T-helper 2 cell treated with Interferon-gamma antibody and Interleukin-4, amounts not matched to agents 100 ng/mL and 5 ng/mL, for 36 hours (primary cell): ENCODE results near the gene TSPO2. TPM values are rescaled to one million over a fixed set of nuclear protein-coding genes. Genes with fewer than 3 reads are reported as not detected.
"Not testable (repeated sequence)": the region's sequence is repeated elsewhere in the genome, so short reads cannot be mapped to it uniquely, and the experiment has no call there.

Source experiments
- intact Hi-C: fragments of 100-400 bp; cut with micrococcal nuclease; formaldehyde crosslinking; loops from one replicate; pipeline ENCODE4 v1.15.1; 2023
- total RNA-seq: library from RNA; stranded (reverse); gene quantifications from 2 replicates; pipeline ENCODE4 v1.2.3, GENCODE V29; 2022

TSPO2 gene
- not detected in 2 replicates for total RNA-seq

- intact Hi-C loops, result no loop called here
Measured at GRCh38 chr6:41042226-41043055, at the start of gene TSPO2. TSS of gene TSPO2 (plus strand) at chr6:41042467. CDS start at chr6:41042986, 519 bp downstream.

DNA sequence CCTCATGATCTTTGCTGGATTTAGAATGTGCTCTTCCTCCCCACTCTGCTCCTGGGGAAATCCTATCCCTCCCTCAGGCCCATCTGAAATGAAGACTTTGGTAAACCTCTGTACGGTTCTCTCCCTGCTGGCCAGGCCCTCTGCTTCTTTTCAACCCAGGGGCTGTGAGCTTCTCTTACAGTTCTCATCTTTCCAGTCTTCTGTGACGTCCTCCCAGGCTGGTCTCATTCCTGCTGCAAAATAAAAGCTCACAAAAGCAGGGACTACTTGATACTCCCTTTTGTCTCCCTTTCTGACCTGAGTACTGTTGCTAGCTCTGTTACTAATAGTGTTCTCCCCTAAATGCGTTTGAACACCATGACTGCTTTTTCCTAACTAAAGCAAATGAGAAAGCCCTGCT lies 49.5 kb upstream of the TSPO2 start:
- intact Hi-C loops, result no loop called here

DNA sequence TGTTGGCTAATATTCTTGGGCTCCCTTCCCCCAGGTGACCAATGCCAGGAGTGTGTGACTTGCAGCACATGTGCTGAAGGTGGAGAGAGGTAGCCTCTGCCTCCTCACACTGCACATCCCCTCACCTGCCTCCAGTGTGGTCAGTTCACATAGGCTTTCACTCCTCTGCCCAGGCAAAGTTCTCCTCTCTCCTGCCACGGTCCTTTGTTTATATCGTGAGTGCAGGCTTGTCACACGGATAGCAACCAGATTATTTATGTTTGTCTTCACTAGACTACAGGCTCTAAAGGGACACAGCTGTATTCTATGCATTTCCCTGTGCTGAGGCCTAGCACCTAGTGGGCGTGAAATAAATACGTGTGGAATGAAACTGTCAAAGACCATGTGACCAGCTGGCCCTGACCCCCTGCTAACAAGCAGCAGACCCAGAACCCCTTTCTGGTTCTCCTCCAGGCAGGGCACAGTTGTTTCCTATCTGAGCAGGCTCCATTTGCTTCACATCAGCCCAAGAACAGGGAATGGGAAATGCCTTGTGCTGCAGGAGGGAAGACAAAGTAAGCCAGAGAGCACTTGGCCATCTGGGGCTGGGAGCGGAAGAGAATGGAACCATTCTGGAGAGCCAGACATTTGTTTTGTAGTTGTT lies 45.6 kb upstream of the TSPO2 start:
- intact Hi-C loops, result no loop called here

- intact Hi-C loops, result no loop called here
Measured at GRCh38 chr6:40997234-40997957, 44.9 kb upstream of the TSPO2 start.

DNA sequence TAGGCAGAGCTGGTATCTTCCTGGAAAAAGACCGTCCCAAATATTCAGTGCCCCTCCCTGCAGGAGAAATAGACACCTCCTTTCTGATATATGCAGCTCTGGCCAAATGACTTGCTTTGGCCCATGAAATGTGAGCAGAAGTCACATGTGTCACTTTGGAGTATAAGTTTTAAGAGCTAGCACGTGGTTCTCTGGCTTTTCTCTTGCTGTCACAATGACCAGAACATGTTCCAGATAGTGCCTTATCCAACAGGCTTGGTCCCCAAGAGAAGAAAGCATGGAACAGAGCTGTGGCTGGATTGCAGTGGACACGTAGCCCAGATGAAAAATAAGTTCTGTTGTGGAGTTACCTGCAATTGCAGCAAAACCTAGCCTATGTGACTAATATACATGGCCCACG lies 43.6 kb upstream of the TSPO2 start:
- intact Hi-C loops, result no loop called here

- intact Hi-C loops, result no loop called here
Measured at GRCh38 chr6:40999569-40999968, 42.7 kb upstream of the TSPO2 start.

DNA sequence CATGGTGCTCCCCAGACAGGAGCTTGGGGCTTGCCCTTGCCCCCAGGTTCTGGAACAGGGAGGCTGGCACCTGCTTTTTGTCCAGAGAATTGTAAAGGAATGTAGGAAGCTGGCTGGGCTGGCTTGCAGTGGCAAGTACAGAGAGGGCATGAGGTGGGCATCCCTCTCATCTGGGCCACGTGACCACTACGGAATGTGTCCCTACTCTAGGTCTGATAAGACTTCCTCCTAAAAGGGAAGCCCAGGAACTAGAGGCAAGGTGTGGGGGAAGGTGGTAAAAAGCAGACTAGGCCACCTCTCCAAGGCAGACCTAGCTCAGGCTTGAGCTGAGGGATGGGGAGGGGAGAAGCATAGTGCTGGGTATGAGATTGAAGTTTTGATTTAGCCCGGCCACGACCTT lies 42.0 kb upstream of the TSPO2 start:
- intact Hi-C loops, result no loop called here

- intact Hi-C loops, result no loop called here
Measured at GRCh38 chr6:41002168-41002567, 40.1 kb upstream of the TSPO2 start.

GRCh38 chr6:41006217-41006616 lies 36.0 kb upstream of the TSPO2 start:
- intact Hi-C loops, result loop anchor here (1.0 to 5.0 kb wide), 4 partner anchors 21 to 176 kb away; partner anchors contain the start of gene UNC5CL

GRCh38 chr6:41006980-41007379 lies 35.3 kb upstream of the TSPO2 start:
- intact Hi-C loops, result loop anchor here (1.0 to 5.0 kb wide), 4 partner anchors 20 to 175 kb away; partner anchors contain the start of gene UNC5CL

DNA sequence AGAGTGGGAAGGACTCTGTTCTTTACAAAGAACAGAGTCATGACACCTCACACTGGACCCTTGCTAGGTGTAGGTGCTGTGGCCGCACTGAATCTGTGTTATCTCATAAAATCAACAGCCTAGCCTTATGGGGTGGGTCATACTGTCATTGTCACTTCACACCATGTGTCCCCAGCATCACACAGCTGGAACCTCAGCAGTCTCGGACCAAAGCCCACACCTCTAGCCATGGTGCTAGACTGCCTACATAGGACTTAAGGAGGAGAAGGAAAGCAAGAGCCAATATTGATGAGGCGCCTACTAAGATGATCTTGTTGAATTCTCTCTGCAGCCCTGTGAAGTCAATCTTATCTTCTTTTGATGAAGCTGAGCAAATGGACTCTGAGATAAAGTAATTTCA lies 34.3 kb upstream of the TSPO2 start:
- intact Hi-C loops, result loop anchor here (5.0 kb wide), 1 partner anchor 174 kb away; no protein-coding TSS in a partner anchor

GRCh38 chr6:41009669-41010068 lies 32.6 kb upstream of the TSPO2 start:
- intact Hi-C loops, result loop anchor here (5.0 kb wide), 1 partner anchor 173 kb away; no protein-coding TSS in a partner anchor

- intact Hi-C loops, result no loop called here
Measured at GRCh38 chr6:41011673-41012072, 30.6 kb upstream of the TSPO2 start.

- intact Hi-C loops, result no loop called here
Measured at GRCh38 chr6:41013466-41014153, 28.7 kb upstream of the TSPO2 start.

GRCh38 chr6:41014780-41015179 lies 27.5 kb upstream of the TSPO2 start:
- intact Hi-C loops, result no loop called here

GRCh38 chr6:41015860-41016259 lies 26.4 kb upstream of the TSPO2 start:
- intact Hi-C loops, result not testable (repeated sequence)

GRCh38 chr6:41017663-41018062 lies 24.6 kb upstream of the TSPO2 start:
- intact Hi-C loops, result no loop called here

- intact Hi-C loops, result no loop called here
Measured at GRCh38 chr6:41021832-41022231, 20.4 kb upstream of the TSPO2 start.

DNA sequence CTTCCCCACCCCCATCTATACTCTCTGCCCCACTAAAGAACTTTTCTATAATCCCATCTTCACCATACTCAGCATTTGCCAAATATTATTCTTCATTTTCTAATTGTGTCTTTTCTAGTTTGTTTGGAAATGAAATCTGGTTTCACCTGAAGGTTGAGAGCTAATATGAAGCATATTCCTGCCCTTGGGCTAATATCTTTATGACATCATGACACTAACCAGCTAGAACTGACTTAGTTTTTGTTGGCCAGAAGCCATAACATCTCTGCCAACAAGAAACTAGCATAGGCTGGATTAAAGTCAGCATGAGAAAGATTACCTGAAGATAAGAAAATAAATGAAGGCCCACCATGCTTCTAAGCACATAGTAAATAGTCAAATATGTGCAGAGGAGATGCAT lies 20.0 kb upstream of the TSPO2 start:
- intact Hi-C loops, result no loop called here

DNA sequence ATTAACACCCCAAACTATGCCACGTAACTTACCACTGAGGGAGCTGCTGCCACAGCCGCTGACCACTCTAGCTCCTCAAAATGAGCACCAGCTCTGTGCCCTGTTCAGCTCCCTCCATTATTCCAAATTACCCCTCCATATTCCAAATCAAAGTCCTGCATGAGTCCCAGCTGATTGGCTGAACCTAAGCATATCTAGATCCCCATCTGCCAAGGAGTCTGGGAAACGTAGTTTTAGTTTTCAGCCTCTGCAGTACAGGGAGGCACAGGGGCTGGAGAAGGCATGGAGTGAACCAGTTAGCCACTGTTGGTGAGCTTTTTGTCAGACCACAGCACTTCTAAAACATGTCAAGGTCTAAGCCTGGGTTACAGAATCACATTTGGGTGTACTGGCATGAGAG lies 19.2 kb upstream of the TSPO2 start:
- intact Hi-C loops, result no loop called here

- intact Hi-C loops, result loop anchor here (5.0 kb wide), 2 partner anchors 281 to 439 kb away; partner anchors contain the start of gene LRFN2
Measured at GRCh38 chr6:41025966-41026530, 16.2 kb upstream of the TSPO2 start.
